Kidney epithelial cell (primary cell): ENCODE data around the gene SAT2. TPM values are rescaled to one million over a fixed set of nuclear protein-coding genes. Genes with fewer than 3 reads are reported as not detected.
"Not testable (repeated sequence)": the region's sequence is repeated elsewhere in the genome, so short reads cannot be mapped to it uniquely, and the experiment has no call there.

Experiments used
- DNase-seq: peaks from one replicate; pipeline ENCODE4 v3.0.0-alpha.2; 2010; ENCODE audit warnings: low read depth
- H3K27me3 ChIP-seq: 2 replicates; pipeline ENCODE4 v1.6.0; 2011; ENCODE audit warnings: low read length; ENCODE audit not compliant: control insufficient read depth, insufficient read depth
- H3K36me3 ChIP-seq: 2 replicates; pipeline ENCODE4 v1.5.1; 2011; ENCODE audit warnings: low read length; ENCODE audit not compliant: control insufficient read depth, insufficient read depth
- H3K4me3 ChIP-seq: 2 replicates; pipeline ENCODE4 v1.5.1; 2011; ENCODE audit warnings: low read depth, mild to moderate bottlenecking, control low read depth, low read length
- CTCF ChIP-seq: IDR thresholded peaks from 2 replicates; pipeline ENCODE4 v1.5.1; 2011; ENCODE audit warnings: mild to moderate bottlenecking, moderate library complexity, low read length, control low read depth, inconsistent platforms; ENCODE audit not compliant: insufficient read depth, poor library complexity, severe bottlenecking
- total RNA-seq: library from RNA; depleted of rRNA; stranded (reverse); fragments of >200 nt; gene quantifications from 2 replicates; pipeline ENCODE4 v1.2.3, GENCODE V29; 2015

SAT2 gene
- total RNA-seq, 1 donor from 2014 or later: 76.0 TPM

GRCh38 chr17:7632492-7632894 is 4.9 kb upstream of the SAT2 start:
- Histone ChIP-seq H3K36me3 (no peaks in the 10 kb centered on the region), H3K27me3 (peaks cover 2% of the 10 kb centered on the region), H3K4me3 (no peak overlapping the region)
- DNase-seq: no peak
- peak; percentile 47 for TF ChIP-seq CTCF

- Histone ChIP-seq H3K4me3 (no peak overlapping the region), H3K27me3 (peaks cover 2% of the 10 kb centered on the region), H3K36me3 (no peaks in the 10 kb centered on the region)
- DNase-seq: no peak
- no peak for TF ChIP-seq CTCF
Measured at GRCh38 chr17:7631398-7632380, 4.1 kb upstream of the SAT2 start.

- H3K27me3 ChIP-seq: peaks cover 2% of the 10 kb centered on the region
- no peak for TF ChIP-seq CTCF
- H3K36me3 ChIP-seq: no peaks in the 10 kb centered on the region
- DNase-seq: no peak
- H3K4me3 ChIP-seq: no peak within 1 kb of the TSS
Measured at GRCh38 chr17:7629939-7630571, 2.4 kb upstream of the SAT2 start, which contains the start of gene SHBG. Gene SHBG, plus strand, starts transcription at chr17:7630135. Its CDS starts 38 bp downstream, at chr17:7630173.

GRCh38 chr17:7626956-7627249 is 718 bp downstream of the SAT2 start:
- no peak for DNase-seq
- no peak for TF ChIP-seq CTCF
- Histone ChIP-seq H3K36me3 (no peaks in the 10 kb centered on the region), H3K4me3 (peak overlapping the region; percentile 75), H3K27me3 (no peaks in the 10 kb centered on the region)

- Histone ChIP-seq H3K36me3 (no peaks in the 10 kb centered on the region), H3K27me3 (no peaks in the 10 kb centered on the region), H3K4me3 (no peak overlapping the region)
- no peak for TF ChIP-seq CTCF
- no peak for DNase-seq
Measured at GRCh38 chr17:7626307-7626706, 1.3 kb downstream of the SAT2 start.

GRCh38 chr17:7625749-7626148 is 1.9 kb downstream of the SAT2 start:
- not testable (repeated sequence) for DNase-seq, H3K36me3 ChIP-seq, H3K27me3 ChIP-seq, H3K4me3 ChIP-seq
